Lung (tissue), 12 donors: ENCODE measurements around the gene CA12. TPM values are rescaled to one million over a fixed set of nuclear protein-coding genes. Genes with fewer than 3 reads are reported as not detected.
A peak's percentile ranks its signal among the peaks of the same experiment; 100 is the strongest.

ENCODE experiments used
- ATAC-seq: fragments of 200-7000 bp; cut with Tn5 transposase; one replicate; pipeline ENCODE4 v1.9.1; 2020; ENCODE audit warnings: moderate number of reproducible peaks; ENCODE audit not compliant: insufficient read depth, low FRiP score
- DNase-seq, 3 donors: peaks; one replicate each; pipeline ENCODE4 v3.0.0-alpha.2; 2013 to 2017
- H3K27ac ChIP-seq, 2 donors: one replicate each; pipeline ENCODE4 v1.5.1; 2013; ENCODE audit warnings: mild to moderate bottlenecking in 2 of 2, moderate library complexity in 2 of 2, control low read depth in 1 of 2, inconsistent platforms in 1 of 2, low read depth in 1 of 2, low read length in 1 of 2
- H3K27me3 ChIP-seq, 3 donors: one replicate each; pipeline ENCODE4 v1.5.1; 2013; ENCODE audit warnings: low read length in 2 of 3; ENCODE audit not compliant: control insufficient read depth in 3 of 3, insufficient read depth in 3 of 3
- H3K36me3 ChIP-seq, 4 donors: one replicate each; pipeline ENCODE4 v1.5.1; 2013; ENCODE audit warnings: low read length in 4 of 4, mild to moderate bottlenecking in 1 of 4, moderate library complexity in 1 of 4; ENCODE audit not compliant: control insufficient read depth in 4 of 4, insufficient read depth in 4 of 4
- H3K4me1 ChIP-seq, 5 donors: one replicate each; pipeline ENCODE4 v1.5.1; 2013; ENCODE audit warnings: low read length in 5 of 5, mild to moderate bottlenecking in 2 of 5, moderate library complexity in 1 of 5; ENCODE audit not compliant: control insufficient read depth in 5 of 5, insufficient read depth in 5 of 5
- H3K4me3 ChIP-seq: one replicate; pipeline ENCODE4 v1.5.1; 2013; ENCODE audit warnings: mild to moderate bottlenecking, control low read depth, moderate library complexity
- H3K9ac ChIP-seq, 2 donors: one replicate each; pipeline ENCODE4 v1.5.1; 2013; ENCODE audit warnings: low read length in 2 of 2, control low read depth in 1 of 2; ENCODE audit not compliant: insufficient read depth in 1 of 2
- H3K9me3 ChIP-seq, 4 donors: one replicate each; pipeline ENCODE4 v1.5.1; 2013; ENCODE audit warnings: low read length in 3 of 4, mild to moderate bottlenecking in 1 of 4, moderate library complexity in 1 of 4; ENCODE audit not compliant: control insufficient read depth in 4 of 4, insufficient read depth in 3 of 4
- CTCF ChIP-seq: IDR thresholded peaks from 2 replicates; pipeline ENCODE4 v1.5.1; 2012; ENCODE audit warnings: mild to moderate bottlenecking; ENCODE audit errors: control extremely low read depth, extremely low read depth
- WGBS, 2 donors: extraction: QIAGEN DNeasy Blood & Tissue Kit; methylation state at CpG; one replicate each; pipeline ENCODE4 v1.1.7; 2013; 5-methylcytosine and 5-hydroxymethylcytosine counted together
- polyA plus RNA-seq, 2 donors: library from polyadenylated mRNA; stranded (reverse); fragments of 200-250 nt; gene quantifications; one replicate each; pipeline ENCODE4 v1.2.1, GENCODE V29; 2013
- total RNA-seq, 2 donors: library from RNA; depleted of rRNA in 1 of 2; stranded (reverse); fragments of >200 nt in 1 of 2; gene quantifications; one replicate each; pipeline ENCODE4 v1.2.1, GENCODE V29; 2014 to 2021
- donor health status: control.
- donor health status: control.
- donor health status: Bipolar disorder and iron deficiency.
- donor health status: healthy.
- donor health status: DM: yes; HTN: yes; CAD: no.

Gene CA12
- total and polyA plus RNA-seq, 4 donors: 2.2 to 46.8 (median 5.8) TPM

GRCh38 chr15:63362196-63362595 lies 19.4 kb downstream of the CA12 start:
- no peaks in the 10 kb centered on the region for H3K36me3 ChIP-seq
- no peak overlapping the region for H3K27ac ChIP-seq
- H3K27me3 ChIP-seq: peaks cover 0 to 8% (median 0%) of the 10 kb centered on the region in 3 donors
- DNase-seq (peak; percentile 65 to 89 (median 78)), ATAC-seq (no peak)
- H3K9ac ChIP-seq: no peak overlapping the region
- TF ChIP-seq CTCF: no peak
- H3K4me3 ChIP-seq: no peak overlapping the region
- WGBS, 2 donors: 57 to 71% methylated on average over 3 of the region's 3 CpGs
- H3K9me3 ChIP-seq: peaks cover 0 to 2% (median 0%) of the 10 kb centered on the region in 4 donors
- H3K4me1 ChIP-seq: peaks cover 0 to 5% (median 2%) of the 10 kb centered on the region in 5 donors

- H3K4me3 ChIP-seq: no peak overlapping the region
- WGBS, 2 donors: 80 to 87% methylated on average over 4 of the region's 4 CpGs
- ATAC-seq (no peak), DNase-seq (no peak)
- H3K27me3 ChIP-seq: peaks cover 0 to 8% (median 0%) of the 10 kb centered on the region in 3 donors
- no peaks in the 10 kb centered on the region for H3K36me3 ChIP-seq
- no peak overlapping the region for H3K9ac ChIP-seq
- peaks cover 0 to 2% (median 0%) of the 10 kb centered on the region in 4 donors for H3K9me3 ChIP-seq
- H3K4me1 ChIP-seq: peaks cover 0 to 4% (median 1%) of the 10 kb centered on the region in 5 donors
- no peak overlapping the region for H3K27ac ChIP-seq
- no peak for TF ChIP-seq CTCF
Measured at GRCh38 chr15:63360170-63360569, 21.5 kb downstream of the CA12 start.

GRCh38 chr15:63358241-63359029 lies 23.2 kb downstream of the CA12 start:
- Histone ChIP-seq H3K27me3 (peaks cover 0 to 8% (median 0%) of the 10 kb centered on the region in 3 donors), H3K9me3 (peaks cover 0 to 2% (median 0%) of the 10 kb centered on the region in 4 donors), H3K4me3 (no peak overlapping the region), H3K36me3 (no peaks in the 10 kb centered on the region), H3K4me1 (peaks cover 0 to 4% (median 0%) of the 10 kb centered on the region in 5 donors), H3K27ac (no peak overlapping the region), H3K9ac (no peak overlapping the region)
- TF ChIP-seq CTCF: no peak
- DNase-seq: no peak
- WGBS, 2 donors: 84 to 89% methylated on average over 15 of the region's 15 CpGs
- no peak for ATAC-seq
